A549 (cell line): ENCODE measurements around the gene ELOB.

ENCODE experiments used
- GATA3 ChIP-seq: IDR thresholded peaks from 2 replicates; pipeline ENCODE4 v1.6.1; 2012; ENCODE audit warnings: borderline replicate concordance
- JUNB ChIP-seq: fragments of >200 bp; sonication (Bioruptor Twin); formaldehyde crosslinking; IDR thresholded peaks from 2 replicates; pipeline ENCODE4 v1.6.1; 2016
- KDM5A ChIP-seq: fragments of 200-600 bp; sonication (generic); IDR thresholded peaks from 2 replicates; pipeline ENCODE4 v1.6.1; 2016; ENCODE audit warnings: antibody characterized with exemption, mild to moderate bottlenecking
- POLR2A ChIP-seq: IDR thresholded peaks from 2 replicates; pipeline ENCODE4 v1.6.1; 2012; ENCODE audit warnings: mild to moderate bottlenecking, low read length
- POLR2AphosphoS2 ChIP-seq: conservative IDR thresholded peaks from 2 replicates; pipeline ENCODE4 v1.6.1; 2012; ENCODE audit warnings: low read length, improper control_type of control experiment, inconsistent platforms
- ZC3H11A ChIP-seq: fragments of 450-650 bp; IDR thresholded peaks from 2 replicates; pipeline ENCODE4 v1.6.1; 2014; ENCODE audit warnings: antibody characterized with exemption, mild to moderate bottlenecking
- TF ChIP-seq, protein P1 (sequence below): fragments of >200 bp; sonication (Bioruptor Twin); formaldehyde crosslinking; IDR thresholded peaks from 3 replicates; pipeline ENCODE4 v1.5.1; 2016
- TF ChIP-seq, protein P2 (sequence below): IDR thresholded peaks from 2 replicates; pipeline ENCODE4 v1.6.1; 2012
- TF ChIP-seq, protein P3 (sequence below): IDR thresholded peaks from 2 replicates; pipeline ENCODE4 v1.6.1; 2012
- TF ChIP-seq, protein P4 (sequence below): fragments of 200-600 bp; sonication (generic); IDR thresholded peaks from 2 replicates; pipeline ENCODE4 v1.6.1; 2016; ENCODE audit warnings: antibody characterized with exemption, mild to moderate bottlenecking, moderate library complexity

DNA sequence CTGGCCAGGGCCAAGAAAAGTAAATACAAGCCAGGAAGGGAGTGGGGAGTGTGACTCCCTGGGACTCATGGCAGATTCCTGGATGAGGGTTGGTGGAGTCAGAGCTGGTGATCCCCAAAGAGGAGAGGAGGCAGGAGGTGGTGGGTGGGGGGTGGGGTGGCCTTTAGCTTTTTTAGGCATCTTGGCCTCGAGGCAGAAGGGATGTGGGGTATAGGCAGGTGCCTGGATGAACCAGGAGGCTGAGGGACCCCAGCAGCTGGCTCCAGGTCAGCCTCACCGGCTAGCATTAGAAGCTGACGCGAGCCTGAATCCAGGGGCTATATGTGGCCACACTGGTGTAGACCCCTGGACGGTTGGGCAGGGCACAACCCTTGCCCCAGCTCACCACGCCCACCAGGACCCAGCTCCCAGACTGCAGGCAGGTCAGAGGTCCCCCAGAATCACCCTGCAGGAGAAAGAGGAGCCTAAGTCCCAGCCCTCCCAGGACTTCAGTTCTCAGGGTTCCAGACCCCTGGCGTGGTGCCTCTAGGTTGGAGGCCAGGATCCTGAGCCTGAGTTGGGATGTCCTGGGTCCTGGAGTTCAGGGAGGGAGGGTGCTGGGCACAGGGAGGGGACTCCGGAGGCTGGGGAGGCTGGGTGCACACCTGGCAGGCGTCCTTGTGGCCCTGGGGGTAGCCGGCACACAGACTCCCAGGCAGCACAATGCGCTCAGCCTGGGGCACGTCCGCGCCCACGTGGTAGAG lies 7.4 kb upstream of the ELOB start:
- TF ChIP-seq POLR2AphosphoS2 (no peak), POLR2A (no peak), GATA3 (no peak), ZC3H11A (no peak), JUNB (no peak), KDM5A (no peak)
- TF ChIP-seq, protein P1, sequence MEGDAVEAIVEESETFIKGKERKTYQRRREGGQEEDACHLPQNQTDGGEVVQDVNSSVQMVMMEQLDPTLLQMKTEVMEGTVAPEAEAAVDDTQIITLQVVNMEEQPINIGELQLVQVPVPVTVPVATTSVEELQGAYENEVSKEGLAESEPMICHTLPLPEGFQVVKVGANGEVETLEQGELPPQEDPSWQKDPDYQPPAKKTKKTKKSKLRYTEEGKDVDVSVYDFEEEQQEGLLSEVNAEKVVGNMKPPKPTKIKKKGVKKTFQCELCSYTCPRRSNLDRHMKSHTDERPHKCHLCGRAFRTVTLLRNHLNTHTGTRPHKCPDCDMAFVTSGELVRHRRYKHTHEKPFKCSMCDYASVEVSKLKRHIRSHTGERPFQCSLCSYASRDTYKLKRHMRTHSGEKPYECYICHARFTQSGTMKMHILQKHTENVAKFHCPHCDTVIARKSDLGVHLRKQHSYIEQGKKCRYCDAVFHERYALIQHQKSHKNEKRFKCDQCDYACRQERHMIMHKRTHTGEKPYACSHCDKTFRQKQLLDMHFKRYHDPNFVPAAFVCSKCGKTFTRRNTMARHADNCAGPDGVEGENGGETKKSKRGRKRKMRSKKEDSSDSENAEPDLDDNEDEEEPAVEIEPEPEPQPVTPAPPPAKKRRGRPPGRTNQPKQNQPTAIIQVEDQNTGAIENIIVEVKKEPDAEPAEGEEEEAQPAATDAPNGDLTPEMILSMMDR: no peak
- TF ChIP-seq, protein P2, sequence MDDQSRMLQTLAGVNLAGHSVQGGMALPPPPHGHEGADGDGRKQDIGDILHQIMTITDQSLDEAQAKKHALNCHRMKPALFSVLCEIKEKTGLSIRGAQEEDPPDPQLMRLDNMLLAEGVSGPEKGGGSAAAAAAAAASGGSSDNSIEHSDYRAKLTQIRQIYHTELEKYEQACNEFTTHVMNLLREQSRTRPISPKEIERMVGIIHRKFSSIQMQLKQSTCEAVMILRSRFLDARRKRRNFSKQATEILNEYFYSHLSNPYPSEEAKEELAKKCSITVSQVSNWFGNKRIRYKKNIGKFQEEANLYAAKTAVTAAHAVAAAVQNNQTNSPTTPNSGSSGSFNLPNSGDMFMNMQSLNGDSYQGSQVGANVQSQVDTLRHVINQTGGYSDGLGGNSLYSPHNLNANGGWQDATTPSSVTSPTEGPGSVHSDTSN: no peak
- TF ChIP-seq, protein P3, sequence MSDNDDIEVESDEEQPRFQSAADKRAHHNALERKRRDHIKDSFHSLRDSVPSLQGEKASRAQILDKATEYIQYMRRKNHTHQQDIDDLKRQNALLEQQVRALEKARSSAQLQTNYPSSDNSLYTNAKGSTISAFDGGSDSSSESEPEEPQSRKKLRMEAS: no peak
- TF ChIP-seq, protein P4, sequence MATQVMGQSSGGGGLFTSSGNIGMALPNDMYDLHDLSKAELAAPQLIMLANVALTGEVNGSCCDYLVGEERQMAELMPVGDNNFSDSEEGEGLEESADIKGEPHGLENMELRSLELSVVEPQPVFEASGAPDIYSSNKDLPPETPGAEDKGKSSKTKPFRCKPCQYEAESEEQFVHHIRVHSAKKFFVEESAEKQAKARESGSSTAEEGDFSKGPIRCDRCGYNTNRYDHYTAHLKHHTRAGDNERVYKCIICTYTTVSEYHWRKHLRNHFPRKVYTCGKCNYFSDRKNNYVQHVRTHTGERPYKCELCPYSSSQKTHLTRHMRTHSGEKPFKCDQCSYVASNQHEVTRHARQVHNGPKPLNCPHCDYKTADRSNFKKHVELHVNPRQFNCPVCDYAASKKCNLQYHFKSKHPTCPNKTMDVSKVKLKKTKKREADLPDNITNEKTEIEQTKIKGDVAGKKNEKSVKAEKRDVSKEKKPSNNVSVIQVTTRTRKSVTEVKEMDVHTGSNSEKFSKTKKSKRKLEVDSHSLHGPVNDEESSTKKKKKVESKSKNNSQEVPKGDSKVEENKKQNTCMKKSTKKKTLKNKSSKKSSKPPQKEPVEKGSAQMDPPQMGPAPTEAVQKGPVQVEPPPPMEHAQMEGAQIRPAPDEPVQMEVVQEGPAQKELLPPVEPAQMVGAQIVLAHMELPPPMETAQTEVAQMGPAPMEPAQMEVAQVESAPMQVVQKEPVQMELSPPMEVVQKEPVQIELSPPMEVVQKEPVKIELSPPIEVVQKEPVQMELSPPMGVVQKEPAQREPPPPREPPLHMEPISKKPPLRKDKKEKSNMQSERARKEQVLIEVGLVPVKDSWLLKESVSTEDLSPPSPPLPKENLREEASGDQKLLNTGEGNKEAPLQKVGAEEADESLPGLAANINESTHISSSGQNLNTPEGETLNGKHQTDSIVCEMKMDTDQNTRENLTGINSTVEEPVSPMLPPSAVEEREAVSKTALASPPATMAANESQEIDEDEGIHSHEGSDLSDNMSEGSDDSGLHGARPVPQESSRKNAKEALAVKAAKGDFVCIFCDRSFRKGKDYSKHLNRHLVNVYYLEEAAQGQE: no peak
